ENCODE data around the gene OAS2.
A peak's percentile ranks its signal among the peaks of the same experiment; 100 is the strongest.

The OAS2 gene

DNA sequence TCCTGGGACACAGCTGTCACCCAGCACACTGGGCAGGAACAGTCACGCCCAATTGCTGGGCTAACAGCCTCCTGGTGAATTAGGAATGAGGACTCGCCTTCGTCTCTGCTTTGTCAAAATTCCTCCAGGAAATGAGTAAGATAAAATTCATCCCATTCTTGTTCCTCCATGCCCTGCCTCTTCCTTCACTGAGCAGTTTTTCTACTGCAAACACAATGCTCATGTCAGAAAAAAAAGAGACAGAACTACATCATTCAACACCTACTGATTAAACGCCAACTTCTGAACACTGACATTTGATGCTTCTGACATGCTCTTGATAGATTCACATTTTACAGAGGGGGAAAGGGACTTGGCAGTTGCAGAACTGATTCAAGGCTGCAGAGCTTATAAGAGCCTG is 40.7 kb downstream of the OAS2 start:
- no peak overlapping the region for H3K27ac ChIP-seq
- TF ChIP-seq, protein P1, sequence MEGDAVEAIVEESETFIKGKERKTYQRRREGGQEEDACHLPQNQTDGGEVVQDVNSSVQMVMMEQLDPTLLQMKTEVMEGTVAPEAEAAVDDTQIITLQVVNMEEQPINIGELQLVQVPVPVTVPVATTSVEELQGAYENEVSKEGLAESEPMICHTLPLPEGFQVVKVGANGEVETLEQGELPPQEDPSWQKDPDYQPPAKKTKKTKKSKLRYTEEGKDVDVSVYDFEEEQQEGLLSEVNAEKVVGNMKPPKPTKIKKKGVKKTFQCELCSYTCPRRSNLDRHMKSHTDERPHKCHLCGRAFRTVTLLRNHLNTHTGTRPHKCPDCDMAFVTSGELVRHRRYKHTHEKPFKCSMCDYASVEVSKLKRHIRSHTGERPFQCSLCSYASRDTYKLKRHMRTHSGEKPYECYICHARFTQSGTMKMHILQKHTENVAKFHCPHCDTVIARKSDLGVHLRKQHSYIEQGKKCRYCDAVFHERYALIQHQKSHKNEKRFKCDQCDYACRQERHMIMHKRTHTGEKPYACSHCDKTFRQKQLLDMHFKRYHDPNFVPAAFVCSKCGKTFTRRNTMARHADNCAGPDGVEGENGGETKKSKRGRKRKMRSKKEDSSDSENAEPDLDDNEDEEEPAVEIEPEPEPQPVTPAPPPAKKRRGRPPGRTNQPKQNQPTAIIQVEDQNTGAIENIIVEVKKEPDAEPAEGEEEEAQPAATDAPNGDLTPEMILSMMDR (conservative IDR thresholded peaks at IDR 0.05): no peak
- TF ChIP-seq ZFX (IDR thresholded peaks at IDR 0.05): no peak

DNA sequence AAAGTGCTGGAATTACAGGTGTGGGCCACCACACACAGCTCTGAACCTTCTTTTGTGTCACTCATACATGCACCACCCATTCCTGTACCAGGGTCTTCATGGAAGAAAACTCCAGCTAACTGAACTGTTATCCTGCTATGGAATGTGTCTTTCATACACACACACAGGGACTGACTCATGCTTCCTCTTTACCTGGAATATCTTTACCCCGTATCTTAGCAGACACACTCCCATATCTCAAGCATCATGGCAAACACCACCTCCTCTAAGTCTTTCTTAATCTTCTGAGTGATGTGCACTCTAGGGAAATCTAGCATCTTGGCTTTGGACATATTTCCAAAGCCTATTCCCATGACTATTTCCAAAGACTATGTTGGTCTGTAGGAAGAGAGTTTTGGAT is 43.2 kb downstream of the OAS2 start:
- H3K27ac ChIP-seq: no peak overlapping the region
- TF ChIP-seq, protein P1 (conservative IDR thresholded peaks at IDR 0.05): no peak
- TF ChIP-seq ZFX (IDR thresholded peaks at IDR 0.05): no peak

DNA sequence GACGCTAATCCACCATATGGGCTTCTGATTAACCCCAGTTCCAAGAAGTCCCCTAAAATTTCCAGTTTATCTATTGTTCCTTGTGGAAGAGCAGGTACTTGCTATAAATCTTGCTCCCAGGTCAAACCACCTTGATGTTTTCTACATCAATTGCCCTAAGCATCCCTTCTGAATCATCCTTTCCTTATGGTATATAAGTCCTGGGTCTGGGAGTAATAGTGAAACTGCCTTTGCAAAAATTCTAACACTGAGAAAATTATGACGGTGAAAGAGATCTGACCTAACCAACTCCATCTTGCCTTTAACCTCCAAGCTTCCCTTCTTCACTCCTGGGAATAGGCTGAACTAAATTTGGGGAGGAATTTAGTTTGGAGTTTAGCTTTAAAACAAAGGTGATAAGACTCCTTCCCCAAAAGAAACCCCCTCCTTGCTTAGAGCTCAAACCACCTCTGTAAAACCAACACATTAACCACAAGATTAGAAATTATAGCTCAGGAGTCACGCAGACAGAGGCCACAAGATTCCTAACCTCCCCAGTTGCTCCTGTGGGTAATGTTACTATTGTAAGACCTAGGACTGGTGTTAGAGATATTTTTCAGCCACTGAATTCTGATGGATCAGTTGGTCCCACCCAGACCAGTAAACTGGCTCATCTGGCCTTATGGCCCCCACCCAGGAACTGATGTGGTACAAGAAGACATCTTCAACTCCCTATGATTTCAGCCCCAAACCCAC is 44.4 kb downstream of the OAS2 start:
- no peak overlapping the region for H3K27ac ChIP-seq
- TF ChIP-seq ZFX (IDR thresholded peaks at IDR 0.05): no peak
- TF ChIP-seq, protein P1 (conservative IDR thresholded peaks at IDR 0.05): no peak

DNA sequence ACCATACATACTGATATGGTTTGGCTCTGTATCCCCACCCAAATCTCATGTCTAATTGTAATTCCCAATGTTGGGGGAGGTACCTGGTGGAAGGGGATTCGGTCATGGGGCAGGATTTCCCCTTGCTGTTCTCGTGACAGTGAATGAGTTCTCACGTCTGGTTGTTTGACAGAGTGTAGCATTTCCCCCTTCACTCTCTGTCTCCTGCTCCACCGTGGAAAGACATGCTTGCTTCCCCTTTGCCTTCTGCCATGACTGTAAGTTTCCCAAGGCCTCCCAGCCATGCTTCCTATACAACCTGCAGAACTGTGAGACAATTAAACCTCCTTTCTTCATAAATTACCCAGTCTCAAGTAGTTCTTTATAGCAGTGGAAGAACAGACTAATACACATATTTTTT is 49.4 kb downstream of the OAS2 start:
- TF ChIP-seq, protein P1 (conservative IDR thresholded peaks at IDR 0.05): no peak
- no peak for TF ChIP-seq ZFX (IDR thresholded peaks at IDR 0.05)
- H3K27ac ChIP-seq: no peak overlapping the region

DNA sequence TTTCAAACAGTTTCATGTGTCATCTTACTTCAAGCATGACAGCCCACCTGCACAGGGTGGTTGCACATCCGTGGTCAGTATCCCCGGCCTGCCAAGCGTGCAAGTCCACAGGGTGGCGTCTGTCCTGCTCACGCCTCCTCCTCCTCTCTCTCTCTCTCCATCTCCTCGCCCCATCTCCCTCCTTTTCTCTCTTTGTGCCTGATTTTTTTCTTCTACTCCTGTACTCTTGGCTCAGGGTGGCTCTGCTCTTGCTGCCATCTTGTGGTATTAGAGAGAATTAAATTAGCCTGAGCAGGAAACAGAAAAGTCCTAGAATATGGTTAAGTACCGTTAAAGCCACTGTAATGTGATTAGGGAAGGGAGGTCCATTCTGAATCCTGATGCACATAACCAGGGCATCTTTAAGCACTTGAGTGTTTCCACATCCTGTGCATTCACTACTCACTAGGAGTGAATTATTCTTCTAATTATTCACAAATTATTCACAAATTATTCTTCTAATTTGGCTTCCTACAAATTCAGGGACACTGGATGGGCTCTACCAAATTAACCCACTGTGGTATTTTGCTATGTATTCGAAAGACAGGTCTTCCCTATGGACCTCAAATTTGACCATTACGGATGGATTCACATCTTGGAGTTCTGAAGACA is 52.7 kb downstream of the OAS2 start:
- no peak overlapping the region for H3K27ac ChIP-seq
- TF ChIP-seq, protein P1 (conservative IDR thresholded peaks at IDR 0.05): peak; percentile 82
- no peak for TF ChIP-seq ZFX (IDR thresholded peaks at IDR 0.05)

GRCh38 chr12:113039911-113040445 is 61.7 kb downstream of the OAS2 start:
- H3K27ac ChIP-seq: no peak overlapping the region
- TF ChIP-seq ZFX (IDR thresholded peaks at IDR 0.05): no peak
- TF ChIP-seq, protein P1 (conservative IDR thresholded peaks at IDR 0.05): no peak

GRCh38 chr12:113040722-113041171 is 62.4 kb downstream of the OAS2 start:
- TF ChIP-seq, protein P1 (conservative IDR thresholded peaks at IDR 0.05): no peak
- TF ChIP-seq ZFX (IDR thresholded peaks at IDR 0.05): no peak
- no peak overlapping the region for H3K27ac ChIP-seq

Data from C4-2B (cell line).